Fibroblast of skin of right quadriceps (primary cell): ENCODE results near the gene ZNF764.
A peak's percentile ranks its signal among the peaks of the same experiment; 100 is the strongest.
"Not testable (repeated sequence)": the region's sequence is repeated elsewhere in the genome, so short reads cannot be mapped to it uniquely, and the experiment has no call there.

ENCODE experiments used
- DNase-seq: peaks from one replicate; pipeline ENCODE4 v3.0.0-alpha.2; 2013

The ZNF764 gene

DNA sequence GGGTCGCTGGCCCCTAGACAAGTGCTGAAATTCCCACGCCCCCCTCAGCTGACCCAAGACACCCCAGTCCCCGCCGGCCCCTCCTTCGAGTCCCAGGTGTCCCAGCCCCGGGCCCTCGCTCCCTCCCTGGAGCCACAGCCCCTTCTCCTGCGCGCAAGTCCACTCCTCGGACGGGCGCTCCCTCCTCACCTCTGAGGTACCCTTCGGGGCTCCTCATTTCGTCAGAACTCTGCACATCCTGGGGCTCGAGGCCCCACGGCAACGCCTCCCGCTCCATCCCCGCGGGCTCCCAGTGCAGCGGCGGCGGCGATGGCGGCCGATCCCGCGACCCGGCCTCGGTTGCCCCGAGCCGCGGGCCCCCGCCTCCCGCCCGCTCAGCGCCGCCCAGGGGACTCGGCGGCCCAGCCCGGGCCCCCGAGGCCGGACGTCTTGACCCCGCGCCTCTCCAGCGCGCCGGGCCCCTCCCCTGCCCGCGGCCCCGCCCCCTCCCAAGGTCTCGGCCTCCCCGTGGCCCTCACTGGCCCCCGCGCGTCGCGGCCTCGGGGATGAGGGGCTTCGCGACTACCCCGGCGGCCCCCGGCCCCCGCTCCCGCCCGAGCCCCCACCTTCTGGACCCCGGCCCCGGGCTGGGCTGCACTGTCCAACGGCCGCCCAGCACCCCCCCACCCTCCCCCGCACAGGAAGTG is 31.9 kb downstream of the ZNF764 start, which contains the start of gene ZNF768:
Gene ZNF768, minus strand, starts transcription at position 430 of the 686 bp plus-strand sequence. Its CDS starts 153 bp downstream, at position 277.
- DNase-seq, result peak; percentile 22

DNA sequence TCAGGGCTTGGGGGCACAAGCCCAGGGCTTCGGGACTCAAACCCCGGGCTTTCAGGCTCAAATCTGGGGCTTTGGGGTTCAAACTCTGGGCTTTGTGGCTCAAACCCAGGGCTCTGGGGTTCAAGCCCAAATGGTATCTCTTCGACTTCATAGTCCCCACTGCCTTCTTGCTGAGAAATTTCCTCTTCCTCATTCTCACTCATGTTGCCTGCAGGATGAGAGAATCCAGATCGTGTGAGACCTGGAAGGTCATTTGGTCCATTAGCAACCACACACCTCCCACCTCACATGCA is 32.4 kb downstream of the ZNF764 start:
- DNase-seq, result no peak

DNA sequence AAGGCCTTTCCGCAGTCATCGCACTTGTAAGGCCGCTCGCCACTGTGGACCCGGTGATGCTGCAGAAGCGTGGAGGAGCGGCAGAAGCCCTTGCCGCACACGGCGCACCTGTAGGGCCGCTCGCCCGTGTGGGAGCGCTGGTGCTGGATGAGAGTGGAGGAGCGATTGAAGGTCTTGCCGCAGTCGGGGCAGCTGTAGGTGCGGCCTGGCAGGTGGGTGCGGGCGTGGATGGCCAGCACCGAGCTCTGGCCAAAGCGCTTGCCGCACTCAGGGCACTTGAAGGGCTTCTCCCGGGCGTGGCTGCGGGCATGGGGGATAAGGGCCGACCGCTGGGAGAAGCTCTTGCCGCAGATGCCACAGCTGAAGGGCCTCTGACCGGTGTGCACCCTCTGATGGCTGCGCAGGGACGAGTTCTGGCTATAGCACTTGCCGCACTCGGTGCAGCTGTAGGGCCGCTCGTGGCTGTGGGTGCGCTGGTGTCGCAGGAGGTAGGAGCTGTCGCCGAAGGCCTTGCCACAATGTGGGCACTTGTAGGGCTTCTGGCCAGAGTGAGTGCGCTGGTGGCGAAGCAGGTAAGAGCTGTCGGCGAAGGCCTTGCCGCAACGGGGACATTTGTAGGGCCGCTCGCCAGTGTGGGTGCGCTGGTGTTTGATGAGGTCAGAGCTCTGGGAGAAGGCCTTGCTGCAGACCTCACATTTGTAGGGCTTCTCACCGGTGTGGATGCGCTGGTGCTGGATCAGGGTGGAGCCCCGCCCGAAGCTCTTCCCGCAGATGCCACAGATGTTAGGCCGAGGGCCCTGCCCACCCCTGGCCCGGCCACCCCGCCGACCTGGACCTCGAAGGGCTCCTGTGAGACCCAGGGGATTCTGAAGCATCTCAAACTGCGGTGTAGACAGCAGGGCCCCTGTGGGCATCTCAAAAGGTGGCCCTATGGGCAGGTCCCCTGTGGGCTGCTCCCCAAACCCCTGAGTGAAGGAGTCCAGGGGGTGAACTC is 33.3 kb downstream of the ZNF764 start:
- DNase-seq, result no peak

DNA sequence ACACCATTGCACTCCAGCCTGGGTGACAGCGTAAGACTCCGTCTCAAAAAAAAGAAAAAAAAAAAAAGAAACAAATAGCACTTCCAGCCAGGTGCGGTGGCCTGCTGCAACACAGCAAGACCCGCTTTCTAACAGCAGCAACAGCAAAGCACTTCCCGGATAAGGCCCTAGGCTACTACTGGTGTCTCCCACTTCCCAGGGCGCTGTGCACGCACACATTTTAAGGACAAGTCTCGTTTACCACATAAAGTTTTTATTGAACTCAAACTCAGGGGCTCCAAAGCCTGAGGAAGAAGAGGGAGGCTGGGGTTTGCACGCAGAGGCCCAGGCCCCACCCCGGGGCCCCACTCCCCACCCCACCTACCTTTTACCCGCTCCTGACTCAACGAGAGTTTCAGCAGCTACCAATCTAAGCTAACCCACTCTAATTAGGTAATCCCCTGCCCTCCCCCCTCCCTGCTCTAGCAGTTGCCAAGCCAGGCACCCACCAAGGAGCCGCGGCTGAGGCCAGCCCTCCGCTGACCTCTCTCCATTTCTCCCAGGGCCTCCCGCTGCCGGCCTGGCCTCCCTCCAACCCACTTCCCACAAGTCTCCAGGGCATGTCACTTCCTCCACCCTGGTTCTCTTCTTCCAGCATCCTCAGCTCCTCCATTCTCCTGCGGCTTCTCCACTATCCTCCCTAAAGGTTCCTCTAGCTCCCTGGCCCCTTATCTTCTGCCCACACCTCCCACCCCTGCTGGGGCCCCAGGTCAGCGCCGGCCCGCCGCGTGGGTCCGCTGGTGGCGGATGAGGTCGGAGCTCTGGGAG is 34.2 kb downstream of the ZNF764 start:
- DNase-seq, result no peak

DNA sequence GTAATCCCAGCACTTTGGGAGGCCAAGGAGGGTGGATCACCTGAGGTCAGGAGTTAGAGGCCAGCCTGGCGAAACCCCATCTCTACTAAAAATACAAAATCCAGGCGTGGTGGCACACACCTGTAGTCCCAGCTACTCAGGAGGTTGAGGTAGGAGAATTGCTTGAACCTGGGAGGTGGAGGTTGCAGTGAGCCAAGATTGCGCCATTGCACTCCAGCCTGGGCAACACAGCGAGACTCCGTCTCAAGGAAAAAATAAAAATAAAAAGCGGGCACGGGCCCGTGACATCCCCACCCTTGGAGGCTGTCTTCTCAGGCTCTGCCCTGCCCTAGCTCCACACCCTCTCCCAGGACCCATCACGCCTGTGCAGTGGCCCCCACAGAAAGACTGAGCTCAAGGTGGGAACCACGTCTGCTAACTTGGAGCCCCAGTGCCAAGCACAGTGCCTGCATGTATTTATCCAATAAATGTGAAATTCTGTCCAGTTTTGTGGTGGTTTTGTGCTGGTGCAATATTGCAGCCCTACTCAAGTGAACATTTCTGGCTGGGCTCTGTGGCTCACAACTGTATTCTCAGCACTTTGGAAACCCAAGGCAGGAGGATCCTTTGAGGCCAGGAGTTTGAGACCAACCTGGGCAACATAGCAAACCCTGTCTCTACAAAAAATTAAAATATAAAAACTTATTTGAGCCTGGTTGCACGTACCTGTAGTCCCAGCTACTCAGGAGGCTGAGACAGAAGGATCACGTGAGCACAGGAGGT is 35.3 kb downstream of the ZNF764 start:
- not testable (repeated sequence) for DNase-seq

DNA sequence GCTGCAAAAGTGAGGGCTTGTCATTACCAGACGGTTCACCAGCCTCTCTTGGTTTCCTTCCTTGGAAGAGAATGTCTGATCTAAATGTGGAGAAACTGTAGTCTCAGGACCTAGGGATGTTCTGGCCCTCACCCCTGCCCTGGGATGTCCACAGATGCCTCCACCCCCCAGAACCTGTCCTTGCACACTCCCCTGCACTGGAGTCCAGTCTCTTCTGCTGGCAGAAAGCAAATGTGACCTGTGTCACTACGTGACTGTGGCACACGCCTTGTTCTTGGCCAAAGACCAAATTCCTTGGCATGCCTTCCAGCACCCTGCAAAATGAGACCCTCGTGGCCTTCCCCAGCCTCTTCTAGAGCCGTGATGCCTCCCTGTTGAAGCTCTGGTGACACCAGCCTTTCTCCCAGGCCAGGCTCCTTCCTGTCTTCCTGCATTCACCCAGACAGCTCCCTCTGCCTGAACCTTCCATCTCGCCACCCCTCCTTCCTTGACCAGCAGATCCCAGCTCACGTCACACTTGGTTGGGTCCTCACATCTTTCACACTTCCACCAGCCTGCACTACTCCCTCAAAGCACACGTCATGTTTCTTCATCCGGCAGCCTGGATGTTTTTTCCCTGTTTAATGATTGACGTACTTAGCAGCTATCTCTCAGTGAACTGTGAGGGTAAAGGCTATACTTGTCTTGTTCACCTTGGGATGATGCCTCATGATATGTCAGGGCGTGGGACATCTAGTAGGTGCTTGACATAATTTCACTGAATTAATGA is 36.1 kb downstream of the ZNF764 start:
- no peak for DNase-seq

DNA sequence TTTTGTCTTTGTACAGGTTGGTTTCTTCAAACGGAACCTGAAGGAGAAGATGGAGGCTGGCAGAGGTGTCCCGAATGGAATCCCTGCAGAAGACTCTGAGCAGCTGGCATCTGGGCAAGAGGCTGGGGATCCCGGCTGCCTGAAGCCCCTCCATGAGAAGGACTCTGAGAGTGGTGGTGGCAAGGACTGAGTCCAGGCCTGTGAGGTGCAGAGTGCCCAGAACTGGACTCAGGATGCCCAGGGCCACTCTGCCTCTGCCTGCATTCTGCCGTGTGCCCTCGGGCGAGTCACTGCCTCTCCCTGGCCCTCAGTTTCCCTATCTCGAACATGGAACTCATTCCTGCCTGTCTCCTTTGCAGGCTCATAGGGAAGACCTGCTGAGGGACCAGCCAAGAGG is 36.7 kb downstream of the ZNF764 start:
- DNase-seq, result no peak

DNA sequence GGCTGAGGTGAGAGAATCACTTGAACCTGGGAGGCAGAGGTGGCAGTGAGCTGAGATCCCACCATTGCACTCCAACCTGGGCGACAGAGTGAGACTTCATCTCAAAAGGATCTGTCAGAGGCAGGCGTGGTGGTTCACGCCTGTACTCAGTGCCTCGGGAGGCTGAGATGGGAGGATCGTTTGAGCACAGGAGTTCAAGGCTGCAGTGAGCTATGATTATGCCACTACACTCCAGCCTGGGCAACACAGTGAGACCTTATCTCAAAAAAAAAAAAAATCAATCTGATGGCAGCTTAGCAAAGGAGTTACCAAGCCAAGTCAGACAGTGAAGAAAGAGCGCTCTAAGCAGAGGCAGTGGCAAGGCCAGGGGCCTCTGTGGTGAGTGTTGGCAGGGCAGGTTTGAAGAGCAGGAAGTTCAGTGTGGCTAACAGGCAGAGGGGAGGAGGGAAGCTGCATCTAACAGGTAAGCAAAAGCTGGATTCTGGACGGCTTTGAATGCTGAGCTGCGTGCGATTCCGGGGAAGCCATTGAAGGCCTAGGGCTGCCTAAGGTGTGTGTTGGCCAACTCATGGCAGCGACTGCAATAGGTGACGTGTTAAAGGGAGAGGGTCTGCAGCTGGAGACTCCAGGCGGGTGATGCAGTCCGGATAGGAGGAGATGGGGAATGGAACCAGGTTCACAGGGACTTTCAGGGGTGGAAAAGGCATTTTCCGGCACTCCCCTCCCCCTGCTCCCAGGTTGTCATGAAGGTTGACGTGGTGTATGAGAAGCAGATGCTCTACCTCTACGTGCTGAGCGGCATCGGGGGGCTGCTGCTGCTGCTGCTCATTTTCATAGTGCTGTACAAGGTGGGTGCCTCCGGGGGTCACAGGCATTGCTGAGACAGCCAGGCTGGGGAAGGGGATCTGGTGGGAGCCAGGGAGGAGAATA is 38.8 kb downstream of the ZNF764 start:
- no peak for DNase-seq

DNA sequence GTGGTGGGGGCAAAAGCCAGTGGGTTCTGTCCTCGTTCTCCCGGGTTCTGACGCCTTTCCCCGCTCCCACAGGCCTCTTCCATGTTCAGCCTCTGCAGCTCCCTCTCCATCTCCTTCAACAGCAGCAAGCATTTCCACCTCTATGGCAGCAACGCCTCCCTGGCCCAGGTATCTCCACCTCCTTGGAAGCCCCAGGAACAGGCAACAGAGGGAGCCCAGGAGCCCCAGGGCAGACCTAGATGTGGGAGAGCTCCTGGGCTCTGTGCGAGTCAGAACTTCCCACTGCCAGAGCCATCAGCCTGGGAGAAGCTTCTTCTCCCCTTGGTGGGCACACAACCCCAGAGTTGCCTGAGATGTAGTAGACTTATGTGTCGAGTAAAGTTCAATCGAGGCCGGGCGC is 39.6 kb downstream of the ZNF764 start:
- DNase-seq, result no peak

DNA sequence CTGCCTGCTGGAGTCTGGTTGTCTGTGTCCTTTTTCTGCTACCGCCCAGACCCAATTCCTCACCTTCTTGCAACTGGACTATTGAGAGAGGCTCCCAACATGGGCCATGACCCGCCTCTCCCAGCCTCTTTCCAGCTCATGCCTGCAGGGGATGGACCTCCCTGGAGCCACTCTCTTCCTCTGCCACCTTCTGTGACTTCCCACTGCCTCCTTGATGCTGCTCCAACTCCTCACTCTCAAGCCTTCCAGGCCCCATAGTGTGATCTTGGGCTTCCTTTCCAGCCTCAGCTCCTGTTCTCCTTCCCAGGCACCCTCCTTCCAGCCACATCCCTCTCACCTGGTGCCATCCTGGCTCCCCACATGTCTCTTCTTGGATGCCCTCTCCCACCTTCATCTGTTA is 42.9 kb downstream of the ZNF764 start:
- no peak for DNase-seq

DNA sequence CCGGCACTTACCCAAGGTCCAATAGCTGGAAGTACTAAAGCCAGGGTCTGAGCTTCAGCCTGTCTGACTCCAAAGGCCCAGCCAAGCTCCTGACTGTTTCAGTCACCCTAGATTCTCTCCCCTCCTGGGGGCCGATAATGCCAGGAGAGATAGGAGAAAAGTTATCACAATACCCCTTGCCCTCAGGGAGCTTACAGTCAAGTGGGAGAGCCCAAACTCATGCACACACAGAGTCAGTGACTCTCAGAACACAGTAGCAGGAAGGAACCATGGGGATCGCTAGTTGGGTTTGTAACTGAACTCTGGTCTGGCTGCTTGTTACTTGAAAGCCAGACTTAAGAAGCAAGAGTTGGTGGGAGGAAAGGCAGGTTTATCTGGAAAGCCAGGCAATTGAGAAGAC is 46.7 kb downstream of the ZNF764 start:
- DNase-seq, result no peak

DNA sequence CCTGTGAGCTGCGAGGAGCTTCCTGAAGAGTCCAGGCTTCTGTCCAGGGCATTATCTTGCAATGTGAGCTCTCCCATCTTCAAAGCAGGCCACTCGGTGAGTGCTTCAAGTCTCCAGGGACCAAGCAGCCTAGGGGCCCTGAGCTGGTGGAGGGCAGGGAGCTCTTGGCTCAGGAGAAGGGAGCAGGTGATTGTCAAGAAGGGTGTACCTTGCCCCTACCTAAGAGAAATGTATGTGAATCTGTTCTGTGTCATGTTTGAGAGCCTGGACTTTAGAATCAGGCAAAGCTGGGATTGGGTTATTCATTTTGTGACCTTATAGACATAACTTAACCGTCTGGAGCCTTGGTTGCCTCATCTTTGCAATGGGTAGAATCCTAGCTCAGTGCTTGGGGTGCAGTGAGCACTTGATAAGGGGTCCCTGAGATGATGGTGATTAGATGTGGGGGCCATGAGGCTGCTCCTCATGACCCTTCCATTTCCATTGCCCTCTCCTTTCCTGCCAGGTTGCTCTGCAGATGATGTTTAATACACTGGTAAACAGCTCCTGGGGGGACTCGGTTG is 47.7 kb downstream of the ZNF764 start:
- DNase-seq, result no peak

DNA sequence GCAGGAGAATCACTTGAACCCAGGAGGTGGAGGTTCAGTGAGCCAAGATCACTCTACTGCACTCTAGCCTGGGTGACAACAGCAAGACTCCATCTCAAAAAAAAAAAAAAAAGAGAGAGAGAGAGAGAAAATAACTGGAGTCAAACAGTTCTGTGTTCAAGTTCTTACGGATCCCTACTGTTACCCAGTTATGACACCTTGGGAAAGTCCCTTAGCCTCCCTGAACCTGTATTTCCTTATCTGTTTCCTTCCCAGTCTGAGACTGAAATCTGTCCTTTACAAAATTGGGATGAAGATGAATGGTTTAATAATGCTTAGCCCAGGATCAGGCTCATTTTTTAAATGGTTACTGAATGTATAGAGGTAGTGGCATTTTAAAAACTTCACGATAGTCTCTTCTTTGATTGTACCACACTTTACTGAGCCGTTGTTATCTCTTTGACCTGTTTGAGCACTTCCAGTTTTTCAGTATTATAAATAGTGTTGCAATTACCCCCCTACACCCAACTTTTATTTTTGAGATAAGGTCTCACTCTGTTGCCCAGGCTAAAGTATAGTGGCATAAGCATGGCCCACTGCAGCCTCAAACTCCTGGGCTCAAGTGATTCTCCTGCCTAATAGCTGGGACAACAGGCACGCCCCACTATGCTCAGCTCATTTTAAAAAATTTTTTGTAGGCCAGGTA is 49.0 kb downstream of the ZNF764 start:
- DNase-seq, result no peak
